Colonic mucosa (tissue), 4 donors: ENCODE data around the gene GJA3. TPM values are rescaled to one million over a fixed set of nuclear protein-coding genes. Genes with fewer than 3 reads are reported as not detected.

Experiments
- DNase-seq: peaks from one replicate; pipeline ENCODE4 v3.0.0-alpha.2; 2020
- H3K27ac ChIP-seq: fragments of 200-600 bp; one replicate; pipeline ENCODE4 v1.8.0; 2021
- H3K27me3 ChIP-seq: fragments of 200-600 bp; one replicate; pipeline ENCODE4 v1.8.0; 2021
- H3K36me3 ChIP-seq: fragments of 200-600 bp; one replicate; pipeline ENCODE4 v1.8.0; 2021
- H3K4me1 ChIP-seq: fragments of 200-600 bp; one replicate; pipeline ENCODE4 v1.8.0; 2021; ENCODE audit warnings: mild to moderate bottlenecking
- H3K4me3 ChIP-seq: fragments of 200-600 bp; one replicate; pipeline ENCODE4 v1.8.0; 2021
- H3K9ac ChIP-seq, 2 donors: one replicate each; pipeline ENCODE4 v1.7.0; 2013; ENCODE audit warnings: control low read depth in 2 of 2, low read depth in 2 of 2, low read length in 2 of 2
- H3K9me3 ChIP-seq: fragments of 200-600 bp; one replicate; pipeline ENCODE4 v1.8.0; 2021
- CTCF ChIP-seq: fragments of 200-600 bp; IDR thresholded peaks from one replicate; pipeline ENCODE4 v1.8.0; 2022; ENCODE audit warnings: antibody characterized with exemption, mild to moderate bottlenecking
- intact Hi-C: fragments of 100-400 bp; cut with DNase I; formaldehyde crosslinking; loops from one replicate; pipeline ENCODE4 v1.14.1; 2022
- total RNA-seq, 2 donors: library from RNA; stranded (reverse); fragmentation: NEBNext Ultra II Directional in 1 of 2; extraction: Animal tissue kit (Norgen Biotek cat#: 25700) in 1 of 2; gene quantifications; one replicate each; pipeline ENCODE4 v1.2.1, GENCODE V29; 2021
- donor health status: healthy.
- donor health status: DM: no; HTN: no; CAD: no.
- donor health status: DM: no; HTN: no; CAD: no.

GJA3 gene
- total RNA-seq, 2 donors from 2014 or later = 0.05 TPM; not detected in 1

- TF ChIP-seq CTCF = no peak
- no peak for DNase-seq
- Histone ChIP-seq H3K27ac (no peak overlapping the region), H3K27me3 (peaks cover 4% of the 10 kb centered on the region), H3K36me3 (no peaks in the 10 kb centered on the region), H3K4me3 (no peak overlapping the region), H3K9ac (no peak overlapping the region), H3K9me3 (no peaks in the 10 kb centered on the region), H3K4me1 (no peaks in the 10 kb centered on the region)
- intact Hi-C loops = no loop called here
These were observed 9.2 kb downstream of the GJA3 start for GRCh38 chr13:20151612-20152011.

GRCh38 chr13:20151016-20151415 lies 9.8 kb downstream of the GJA3 start:
- H3K4me1 ChIP-seq = no peaks in the 10 kb centered on the region
- no peak for TF ChIP-seq CTCF
- no peak overlapping the region for H3K4me3 ChIP-seq
- H3K9ac ChIP-seq = no peak overlapping the region
- H3K36me3 ChIP-seq = no peaks in the 10 kb centered on the region
- no peak overlapping the region for H3K27ac ChIP-seq
- H3K9me3 ChIP-seq = no peaks in the 10 kb centered on the region
- no peaks in the 10 kb centered on the region for H3K27me3 ChIP-seq
- no peak for DNase-seq
- intact Hi-C loops = no loop called here

GRCh38 chr13:20150561-20150960 lies 10.3 kb downstream of the GJA3 start:
- intact Hi-C loops = no loop called here
- no peak overlapping the region for H3K27ac ChIP-seq

GRCh38 chr13:20149762-20150161 lies 11.1 kb downstream of the GJA3 start:
- no peaks in the 10 kb centered on the region for H3K9me3 ChIP-seq
- no peaks in the 10 kb centered on the region for H3K4me1 ChIP-seq
- TF ChIP-seq CTCF = no peak
- intact Hi-C loops = no loop called here
- H3K36me3 ChIP-seq = no peaks in the 10 kb centered on the region
- no peak overlapping the region for H3K4me3 ChIP-seq
- no peaks in the 10 kb centered on the region for H3K27me3 ChIP-seq
- H3K27ac ChIP-seq = no peak overlapping the region
- H3K9ac ChIP-seq = no peak overlapping the region
- no peak for DNase-seq

More at GRCh38 chr13:20150561-20150960, 10.3 kb downstream of the GJA3 start:
- no peaks in the 10 kb centered on the region for H3K4me1 ChIP-seq
- no peaks in the 10 kb centered on the region for H3K27me3 ChIP-seq
- H3K36me3 ChIP-seq = no peaks in the 10 kb centered on the region
- H3K4me3 ChIP-seq = no peak overlapping the region
- DNase-seq = no peak
- no peak for TF ChIP-seq CTCF
- H3K9me3 ChIP-seq = no peaks in the 10 kb centered on the region
- no peak overlapping the region for H3K9ac ChIP-seq

GRCh38 chr13:20148501-20149183 lies 12.2 kb downstream of the GJA3 start:
- no peaks in the 10 kb centered on the region for H3K27me3 ChIP-seq

More at GRCh38 chr13:20148501-20149183, 12.2 kb downstream of the GJA3 start:
- no peaks in the 10 kb centered on the region for H3K9me3 ChIP-seq
- H3K36me3 ChIP-seq = no peaks in the 10 kb centered on the region
- no peak for TF ChIP-seq CTCF
- H3K9ac ChIP-seq = no peak overlapping the region
- intact Hi-C loops = no loop called here
- no peak for DNase-seq
- no peak overlapping the region for H3K4me3 ChIP-seq
- no peak overlapping the region for H3K27ac ChIP-seq
- H3K4me1 ChIP-seq = no peaks in the 10 kb centered on the region
